Measurements from ENCODE around the gene PRG3. TPM values are rescaled to one million over a fixed set of nuclear protein-coding genes. Genes with fewer than 3 reads are reported as not detected.

PRG3 gene
- total and polyA plus RNA-seq, 9 of the 15 experiments (the other 6 are each of a cell fraction or from before 2014, with no cell fraction given) = 0.18 to 0.55 (median 0.38) TPM; not detected in 6

DNA sequence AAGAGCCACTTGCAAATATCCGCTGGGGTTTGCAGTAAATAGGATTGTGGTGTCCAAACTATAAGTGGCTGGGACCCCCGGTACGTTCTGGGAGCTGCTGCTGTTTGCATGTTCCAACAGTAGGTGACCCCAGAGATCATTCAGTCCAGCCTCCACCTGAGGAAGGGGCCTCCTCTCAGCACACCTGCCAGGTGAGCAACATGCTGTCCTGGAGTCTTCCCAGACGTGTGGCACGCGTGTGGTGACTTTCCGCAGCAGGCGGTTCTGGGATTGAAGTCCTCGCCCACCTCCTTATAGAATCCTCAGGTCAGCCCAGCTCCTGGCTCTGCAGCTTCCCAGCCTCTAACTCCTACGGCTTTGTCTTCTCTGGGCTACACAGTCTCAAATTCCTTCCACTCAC is 36.1 kb downstream of the PRG3 start:
- Histone ChIP-seq H3K79me2 (ENCODE audit: control insufficient read depth, insufficient read depth, low read length) (no peaks in the 10 kb centered on the region), H2AFZ (ENCODE audit: low read depth, low read length) (peak overlapping the region; percentile 92), H3K27ac (ENCODE audit: extremely low read depth, low read depth, low read length) (no peak overlapping the region), H3K9ac (ENCODE audit: insufficient read depth in 1 of 2, low read depth in 2 of 2, low read length in 2 of 2) (peak overlapping the region in 1 of 2 experiments; percentile 57; a peak in 1 of 4 replicates), H3K4me2 (ENCODE audit: insufficient read depth, low read length) (no peak overlapping the region), H3K4me3 (no peak overlapping the region), H3K36me3 (ENCODE audit: control insufficient read depth, insufficient read depth, low read length) (no peaks in the 10 kb centered on the region), H3K4me1 (replicated peaks in 1 of 2; ENCODE audit: control insufficient read depth in 2 of 2, insufficient read depth in 2 of 2, low read length in 2 of 2) (peaks cover 10 to 11% of the 10 kb centered on the region in 2 experiments; a peak in 4 of 5 replicates), H4K20me1 (replicated peaks; ENCODE audit: control insufficient read depth, insufficient read depth, low read length) (no peaks in the 10 kb centered on the region), H3K9me3 (replicated peaks; ENCODE audit: control insufficient read depth, insufficient read depth, low read depth, low read length) (no peaks in the 10 kb centered on the region), H3K9me1 (ENCODE audit: control insufficient read depth, insufficient read depth, low read length) (no peaks in the 10 kb centered on the region), H3K27me3 (ENCODE audit: control insufficient read depth in 2 of 2, insufficient read depth in 2 of 2, low read length in 2 of 2) (no peaks in the 10 kb centered on the region; a peak in 1 of 5 replicates)
- in situ Hi-C loops (cut with MboI) = loop anchor here (5.0 to 10.0 kb wide), 3 partner anchors 180 to 1170 kb away; no protein-coding TSS in a partner anchor
- CTCF ChIA-PET (ENCODE audit: low intra/inter-chr PET ratio) = interaction anchor here (0.6 to 1.8 kb wide), 4 partner anchors 112 to 714 kb away, joined by 3 to 7 read pairs (median 4); no protein-coding TSS in a partner anchor
- FAIRE-seq = no peak
- TF ChIP-seq KHSRP (IDR thresholded peaks at IDR 0.05) (no peak), ZNF23 (CRISPR knock-in tag; IDR thresholded peaks at IDR 0.05) (no peak), DACH1 (IDR thresholded peaks at IDR 0.05; ENCODE audit: partially characterized antibody) (no peak)
- TF ChIP-seq, protein P1, sequence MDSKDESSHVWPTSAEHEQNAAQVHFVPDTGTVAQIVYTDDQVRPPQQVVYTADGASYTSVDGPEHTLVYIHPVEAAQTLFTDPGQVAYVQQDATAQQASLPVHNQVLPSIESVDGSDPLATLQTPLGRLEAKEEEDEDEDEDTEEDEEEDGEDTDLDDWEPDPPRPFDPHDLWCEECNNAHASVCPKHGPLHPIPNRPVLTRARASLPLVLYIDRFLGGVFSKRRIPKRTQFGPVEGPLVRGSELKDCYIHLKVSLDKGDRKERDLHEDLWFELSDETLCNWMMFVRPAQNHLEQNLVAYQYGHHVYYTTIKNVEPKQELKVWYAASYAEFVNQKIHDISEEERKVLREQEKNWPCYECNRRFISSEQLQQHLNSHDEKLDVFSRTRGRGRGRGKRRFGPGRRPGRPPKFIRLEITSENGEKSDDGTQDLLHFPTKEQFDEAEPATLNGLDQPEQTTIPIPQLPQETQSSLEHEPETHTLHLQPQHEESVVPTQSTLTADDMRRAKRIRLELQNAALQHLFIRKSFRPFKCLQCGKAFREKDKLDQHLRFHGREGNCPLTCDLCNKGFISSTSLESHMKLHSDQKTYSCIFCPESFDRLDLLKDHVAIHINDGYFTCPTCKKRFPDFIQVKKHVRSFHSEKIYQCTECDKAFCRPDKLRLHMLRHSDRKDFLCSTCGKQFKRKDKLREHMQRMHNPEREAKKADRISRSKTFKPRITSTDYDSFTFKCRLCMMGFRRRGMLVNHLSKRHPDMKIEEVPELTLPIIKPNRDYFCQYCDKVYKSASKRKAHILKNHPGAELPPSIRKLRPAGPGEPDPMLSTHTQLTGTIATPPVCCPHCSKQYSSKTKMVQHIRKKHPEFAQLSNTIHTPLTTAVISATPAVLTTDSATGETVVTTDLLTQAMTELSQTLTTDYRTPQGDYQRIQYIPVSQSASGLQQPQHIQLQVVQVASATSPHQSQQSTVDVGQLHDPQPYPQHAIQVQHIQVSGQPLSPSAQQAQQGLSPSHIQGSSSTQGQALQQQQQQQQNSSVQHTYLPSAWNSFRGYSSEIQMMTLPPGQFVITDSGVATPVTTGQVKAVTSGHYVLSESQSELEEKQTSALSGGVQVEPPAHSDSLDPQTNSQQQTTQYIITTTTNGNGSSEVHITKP (IDR thresholded peaks at IDR 0.05; ENCODE audit: partially characterized antibody) = no peak
- POLR2A ChIA-PET = no interaction called here
- intact Hi-C loops (cut with micrococcal nuclease) = loop anchor here (1.0 to 10.0 kb wide), 8 partner anchors 112 to 1167 kb away; no protein-coding TSS in a partner anchor
- BruUV-seq (replicated peaks) = no TSS peak
- 86% methylated on average over 10 of the region's 10 CpGs for WGBS (ENCODE audit: insufficient coverage, low coverage, missing lambda C conversion rate)
- ATAC-seq = no peak
- no peak for DNase-seq (ENCODE audit: extremely low read depth in 1 of 4, low spot score in 3 of 4)

All from K562 (cell line).